ENCODE data around the gene RNF186. TPM values are rescaled to one million over a fixed set of nuclear protein-coding genes. Genes with fewer than 3 reads are reported as not detected.
A peak's percentile ranks its signal among the peaks of the same experiment; 100 is the strongest.
"Not testable (repeated sequence)": the region's sequence is repeated elsewhere in the genome, so short reads cannot be mapped to it uniquely, and the experiment has no call there.

RNF186 gene
- total RNA-seq, 1 donor from 2014 or later: 0.05 TPM

GRCh38 chr1:19794583-19794982 is 20.5 kb downstream of the RNF186 start:
- no peak for DNase-seq (ENCODE audit: low read depth)

GRCh38 chr1:19793360-19794046 is 21.6 kb downstream of the RNF186 start:
- DNase-seq (ENCODE audit: low read depth): no peak

GRCh38 chr1:19792237-19793002 is 22.7 kb downstream of the RNF186 start:
- no peak for DNase-seq (ENCODE audit: low read depth)

GRCh38 chr1:19790061-19790975 is 24.8 kb downstream of the RNF186 start:
- not testable (repeated sequence) for DNase-seq (ENCODE audit: low read depth)

GRCh38 chr1:19786988-19787423 is 28.1 kb downstream of the RNF186 start:
- no peak for DNase-seq (ENCODE audit: low read depth)

- DNase-seq (ENCODE audit: low read depth): no peak
Measured at GRCh38 chr1:19785660-19786059, 29.4 kb downstream of the RNF186 start.

- DNase-seq (ENCODE audit: low read depth): no peak
Measured at GRCh38 chr1:19780267-19780877, 34.7 kb downstream of the RNF186 start.

GRCh38 chr1:19776933-19777332 is 38.1 kb downstream of the RNF186 start:
- no peak for DNase-seq (ENCODE audit: low read depth)

GRCh38 chr1:19776287-19776686 is 38.8 kb downstream of the RNF186 start:
- no peak for DNase-seq (ENCODE audit: low read depth)

GRCh38 chr1:19775831-19776230 is 39.3 kb downstream of the RNF186 start:
- no peak for DNase-seq (ENCODE audit: low read depth)

- DNase-seq (ENCODE audit: low read depth): no peak
Measured at GRCh38 chr1:19775317-19775716, 39.8 kb downstream of the RNF186 start.

- no peak for DNase-seq (ENCODE audit: low read depth)
Measured at GRCh38 chr1:19774180-19774785, 40.8 kb downstream of the RNF186 start.

- DNase-seq (ENCODE audit: low read depth): no peak
Measured at GRCh38 chr1:19773485-19773884, 41.6 kb downstream of the RNF186 start.

- DNase-seq (ENCODE audit: low read depth): no peak
Measured at GRCh38 chr1:19772053-19772452, 43.0 kb downstream of the RNF186 start.

GRCh38 chr1:19771350-19771749 is 43.7 kb downstream of the RNF186 start:
- DNase-seq (ENCODE audit: low read depth): no peak

- no peak for DNase-seq (ENCODE audit: low read depth)
Measured at GRCh38 chr1:19770436-19771190, 44.5 kb downstream of the RNF186 start.

- no peak for DNase-seq (ENCODE audit: low read depth)
Measured at GRCh38 chr1:19769211-19769932, 45.7 kb downstream of the RNF186 start.

GRCh38 chr1:19768353-19769210 is 46.5 kb downstream of the RNF186 start:
- no peak for DNase-seq (ENCODE audit: low read depth)

GRCh38 chr1:19765623-19766022 is 49.5 kb downstream of the RNF186 start:
- DNase-seq (ENCODE audit: low read depth): peak; percentile 96

Measured in renal cortical epithelial cell (primary cell).